SK-N-SH (cell line): ENCODE data around the gene KRT28.

ENCODE experiments used
- CHD2 ChIP-seq: fragments of 150-350 bp; IDR thresholded peaks from 2 replicates; pipeline ENCODE4 v1.6.1; 2018; ENCODE audit warnings: low read length; ENCODE audit not compliant: partially characterized antibody
- JUND ChIP-seq: IDR thresholded peaks from 2 replicates; pipeline ENCODE4 v1.4.0; 2012
- RFX5 ChIP-seq: IDR thresholded peaks from 2 replicates; pipeline ENCODE4 v1.6.1; 2012; ENCODE audit warnings: mild to moderate bottlenecking, improper control_type of control experiment, low read length
- TF ChIP-seq, protein P1 (sequence below): fragments of 200-600 bp; sonication (generic); IDR thresholded peaks from 2 replicates; pipeline ENCODE4 v1.6.1; 2017; ENCODE audit warnings: antibody characterized with exemption, mild to moderate bottlenecking, moderate library complexity
- TF ChIP-seq, protein P2 (sequence below): IDR thresholded peaks from 2 replicates; pipeline ENCODE4; 2012

DNA sequence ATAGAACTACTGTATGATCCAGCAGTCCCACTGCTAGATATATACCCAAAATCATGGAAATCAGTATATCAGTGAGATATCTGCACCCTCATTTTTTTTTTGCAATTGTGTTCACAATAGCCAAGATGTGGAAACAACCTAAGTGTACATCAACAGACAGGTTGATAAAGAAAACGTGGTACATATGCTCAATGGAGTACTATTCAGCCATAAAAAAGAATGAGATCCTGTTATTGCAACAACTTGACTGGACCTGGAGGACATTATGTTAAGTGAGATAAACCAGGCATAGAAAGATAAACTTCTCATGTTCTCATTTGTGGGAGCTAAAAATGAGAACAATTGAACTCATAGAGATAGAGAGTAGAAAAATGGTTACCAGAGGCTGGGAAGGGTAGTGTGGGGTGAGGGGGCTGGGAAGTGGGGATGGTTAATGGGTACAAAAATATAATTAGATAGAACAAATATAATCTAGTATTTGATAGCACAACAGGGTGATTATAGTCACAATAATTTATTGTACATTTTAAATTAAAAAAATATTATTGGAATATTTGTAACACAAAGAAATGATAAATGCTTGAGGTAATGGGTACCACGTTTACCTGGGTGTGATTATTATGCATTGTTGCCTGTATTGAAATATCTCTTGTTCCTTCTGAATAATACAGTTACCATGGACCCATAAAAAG, 30.5 kb upstream of the KRT28 start:
- TF ChIP-seq, protein P1, sequence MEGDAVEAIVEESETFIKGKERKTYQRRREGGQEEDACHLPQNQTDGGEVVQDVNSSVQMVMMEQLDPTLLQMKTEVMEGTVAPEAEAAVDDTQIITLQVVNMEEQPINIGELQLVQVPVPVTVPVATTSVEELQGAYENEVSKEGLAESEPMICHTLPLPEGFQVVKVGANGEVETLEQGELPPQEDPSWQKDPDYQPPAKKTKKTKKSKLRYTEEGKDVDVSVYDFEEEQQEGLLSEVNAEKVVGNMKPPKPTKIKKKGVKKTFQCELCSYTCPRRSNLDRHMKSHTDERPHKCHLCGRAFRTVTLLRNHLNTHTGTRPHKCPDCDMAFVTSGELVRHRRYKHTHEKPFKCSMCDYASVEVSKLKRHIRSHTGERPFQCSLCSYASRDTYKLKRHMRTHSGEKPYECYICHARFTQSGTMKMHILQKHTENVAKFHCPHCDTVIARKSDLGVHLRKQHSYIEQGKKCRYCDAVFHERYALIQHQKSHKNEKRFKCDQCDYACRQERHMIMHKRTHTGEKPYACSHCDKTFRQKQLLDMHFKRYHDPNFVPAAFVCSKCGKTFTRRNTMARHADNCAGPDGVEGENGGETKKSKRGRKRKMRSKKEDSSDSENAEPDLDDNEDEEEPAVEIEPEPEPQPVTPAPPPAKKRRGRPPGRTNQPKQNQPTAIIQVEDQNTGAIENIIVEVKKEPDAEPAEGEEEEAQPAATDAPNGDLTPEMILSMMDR, result no peak
- TF ChIP-seq CHD2, result no peak
- TF ChIP-seq RFX5, result no peak
- no peak for TF ChIP-seq JUND
- TF ChIP-seq, protein P2, sequence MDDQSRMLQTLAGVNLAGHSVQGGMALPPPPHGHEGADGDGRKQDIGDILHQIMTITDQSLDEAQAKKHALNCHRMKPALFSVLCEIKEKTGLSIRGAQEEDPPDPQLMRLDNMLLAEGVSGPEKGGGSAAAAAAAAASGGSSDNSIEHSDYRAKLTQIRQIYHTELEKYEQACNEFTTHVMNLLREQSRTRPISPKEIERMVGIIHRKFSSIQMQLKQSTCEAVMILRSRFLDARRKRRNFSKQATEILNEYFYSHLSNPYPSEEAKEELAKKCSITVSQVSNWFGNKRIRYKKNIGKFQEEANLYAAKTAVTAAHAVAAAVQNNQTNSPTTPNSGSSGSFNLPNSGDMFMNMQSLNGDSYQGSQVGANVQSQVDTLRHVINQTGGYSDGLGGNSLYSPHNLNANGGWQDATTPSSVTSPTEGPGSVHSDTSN, result no peak
